OCI-LY7 (cell line): ENCODE data around the gene PARP12.

Source experiments
- EZH2phosphoT487 ChIP-seq: fragments of 200-600 bp; sonication (generic); IDR thresholded peaks from 2 replicates; pipeline ENCODE4 v1.6.1; 2018; ENCODE audit warnings: low read depth, borderline replicate concordance, mild to moderate bottlenecking, mixed run types, antibody characterized with exemption, low read length, moderate library complexity, mixed read lengths
- TF ChIP-seq, protein P1 (sequence below): fragments of 200-600 bp; sonication (generic); conservative IDR thresholded peaks from 2 replicates; pipeline ENCODE4 v1.5.1; 2014; ENCODE audit warnings: mild to moderate bottlenecking, antibody characterized with exemption, low read length, moderate library complexity, mixed read lengths

DNA sequence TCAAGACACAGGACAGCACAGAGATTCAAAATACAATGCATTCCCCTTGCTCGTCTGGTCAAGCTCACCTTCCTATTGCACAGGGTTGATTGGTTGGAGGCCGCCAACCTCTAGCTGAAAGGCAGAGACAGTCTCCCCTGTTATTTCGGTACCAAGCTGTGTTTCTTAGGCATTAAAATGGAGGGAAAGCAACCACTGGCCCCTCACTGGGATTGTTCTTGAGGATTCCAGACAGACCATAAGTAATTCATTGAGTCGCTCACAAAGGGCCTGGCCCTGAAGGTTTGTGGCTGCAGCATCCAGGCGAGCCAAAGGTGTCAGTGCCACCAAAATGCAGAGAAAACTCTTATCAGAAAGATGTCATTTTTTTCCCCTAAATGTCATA lies 81.2 kb downstream of the PARP12 start:
- TF ChIP-seq, protein P1, sequence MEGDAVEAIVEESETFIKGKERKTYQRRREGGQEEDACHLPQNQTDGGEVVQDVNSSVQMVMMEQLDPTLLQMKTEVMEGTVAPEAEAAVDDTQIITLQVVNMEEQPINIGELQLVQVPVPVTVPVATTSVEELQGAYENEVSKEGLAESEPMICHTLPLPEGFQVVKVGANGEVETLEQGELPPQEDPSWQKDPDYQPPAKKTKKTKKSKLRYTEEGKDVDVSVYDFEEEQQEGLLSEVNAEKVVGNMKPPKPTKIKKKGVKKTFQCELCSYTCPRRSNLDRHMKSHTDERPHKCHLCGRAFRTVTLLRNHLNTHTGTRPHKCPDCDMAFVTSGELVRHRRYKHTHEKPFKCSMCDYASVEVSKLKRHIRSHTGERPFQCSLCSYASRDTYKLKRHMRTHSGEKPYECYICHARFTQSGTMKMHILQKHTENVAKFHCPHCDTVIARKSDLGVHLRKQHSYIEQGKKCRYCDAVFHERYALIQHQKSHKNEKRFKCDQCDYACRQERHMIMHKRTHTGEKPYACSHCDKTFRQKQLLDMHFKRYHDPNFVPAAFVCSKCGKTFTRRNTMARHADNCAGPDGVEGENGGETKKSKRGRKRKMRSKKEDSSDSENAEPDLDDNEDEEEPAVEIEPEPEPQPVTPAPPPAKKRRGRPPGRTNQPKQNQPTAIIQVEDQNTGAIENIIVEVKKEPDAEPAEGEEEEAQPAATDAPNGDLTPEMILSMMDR, result no peak
- TF ChIP-seq EZH2phosphoT487, result no peak
